GM19043 (cell line): ENCODE results near the gene MALAT1.
"Not testable (repeated sequence)": the region's sequence is repeated elsewhere in the genome, so short reads cannot be mapped to it uniquely, and the experiment has no call there.

Experiments
- ATAC-seq: cut with Tn5 transposase; IDR thresholded peaks from one replicate; pipeline ENCODE4 v1.9.1; 2021; ENCODE audit warnings: low read depth; ENCODE audit not compliant: unreplicated experiment

MALAT1 gene

DNA sequence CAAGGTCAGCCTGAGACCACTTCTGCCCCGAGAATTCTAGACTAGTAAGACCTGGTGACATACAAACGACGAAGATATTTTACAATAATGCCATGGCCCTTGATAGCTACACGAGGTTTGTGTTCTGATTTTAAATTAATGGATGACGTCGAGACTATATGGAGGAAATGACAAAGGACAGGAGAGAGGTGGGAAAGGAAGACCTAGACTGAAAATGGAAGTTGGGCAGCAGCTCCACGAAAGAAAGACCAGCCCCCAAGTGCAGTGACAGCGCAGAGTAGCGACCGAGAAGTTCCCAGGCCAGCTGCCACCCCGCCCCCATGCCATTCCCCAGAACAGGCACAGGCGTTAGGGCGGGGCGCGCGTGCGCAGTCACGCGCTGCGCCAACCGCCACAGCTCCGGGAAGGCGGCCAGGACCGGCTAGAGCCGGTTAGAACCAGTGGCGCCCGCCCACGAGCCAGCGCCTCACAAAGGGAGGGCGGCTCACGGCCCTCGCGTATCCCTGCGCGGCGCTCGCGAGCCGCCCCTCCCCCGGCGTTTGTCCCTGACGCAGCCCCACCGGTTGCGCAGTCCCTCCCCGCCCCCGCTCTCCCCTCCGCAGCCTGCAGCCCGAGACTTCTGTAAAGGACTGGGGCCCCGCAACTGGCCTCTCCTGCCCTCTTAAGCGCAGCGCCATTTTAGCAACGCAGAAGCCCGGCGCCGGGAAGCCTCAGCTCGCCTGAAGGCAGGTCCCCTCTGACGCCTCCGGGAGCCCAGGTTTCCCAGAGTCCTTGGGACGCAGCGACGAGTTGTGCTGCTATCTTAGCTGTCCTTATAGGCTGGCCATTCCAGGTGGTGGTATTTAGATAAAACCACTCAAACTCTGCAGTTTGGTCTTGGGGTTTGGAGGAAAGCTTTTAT, 1.5 kb upstream of the MALAT1 start:
- ATAC-seq: peak; percentile 66

DNA sequence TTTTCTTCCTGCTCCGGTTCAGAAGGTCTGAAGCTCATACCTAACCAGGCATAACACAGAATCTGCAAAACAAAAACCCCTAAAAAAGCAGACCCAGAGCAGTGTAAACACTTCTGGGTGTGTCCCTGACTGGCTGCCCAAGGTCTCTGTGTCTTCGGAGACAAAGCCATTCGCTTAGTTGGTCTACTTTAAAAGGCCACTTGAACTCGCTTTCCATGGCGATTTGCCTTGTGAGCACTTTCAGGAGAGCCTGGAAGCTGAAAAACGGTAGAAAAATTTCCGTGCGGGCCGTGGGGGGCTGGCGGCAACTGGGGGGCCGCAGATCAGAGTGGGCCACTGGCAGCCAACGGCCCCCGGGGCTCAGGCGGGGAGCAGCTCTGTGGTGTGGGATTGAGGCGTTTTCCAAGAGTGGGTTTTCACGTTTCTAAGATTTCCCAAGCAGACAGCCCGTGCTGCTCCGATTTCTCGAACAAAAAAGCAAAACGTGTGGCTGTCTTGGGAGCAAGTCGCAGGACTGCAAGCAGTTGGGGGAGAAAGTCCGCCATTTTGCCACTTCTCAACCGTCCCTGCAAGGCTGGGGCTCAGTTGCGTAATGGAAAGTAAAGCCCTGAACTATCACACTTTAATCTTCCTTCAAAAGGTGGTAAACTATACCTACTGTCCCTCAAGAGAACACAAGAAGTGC, 661 bp upstream of the MALAT1 start:
- no peak for ATAC-seq

DNA sequence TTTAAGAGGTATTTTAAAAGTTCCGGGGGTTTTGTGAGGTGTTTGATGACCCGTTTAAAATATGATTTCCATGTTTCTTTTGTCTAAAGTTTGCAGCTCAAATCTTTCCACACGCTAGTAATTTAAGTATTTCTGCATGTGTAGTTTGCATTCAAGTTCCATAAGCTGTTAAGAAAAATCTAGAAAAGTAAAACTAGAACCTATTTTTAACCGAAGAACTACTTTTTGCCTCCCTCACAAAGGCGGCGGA, 193 bp upstream of the MALAT1 start:
- no peak for ATAC-seq

DNA sequence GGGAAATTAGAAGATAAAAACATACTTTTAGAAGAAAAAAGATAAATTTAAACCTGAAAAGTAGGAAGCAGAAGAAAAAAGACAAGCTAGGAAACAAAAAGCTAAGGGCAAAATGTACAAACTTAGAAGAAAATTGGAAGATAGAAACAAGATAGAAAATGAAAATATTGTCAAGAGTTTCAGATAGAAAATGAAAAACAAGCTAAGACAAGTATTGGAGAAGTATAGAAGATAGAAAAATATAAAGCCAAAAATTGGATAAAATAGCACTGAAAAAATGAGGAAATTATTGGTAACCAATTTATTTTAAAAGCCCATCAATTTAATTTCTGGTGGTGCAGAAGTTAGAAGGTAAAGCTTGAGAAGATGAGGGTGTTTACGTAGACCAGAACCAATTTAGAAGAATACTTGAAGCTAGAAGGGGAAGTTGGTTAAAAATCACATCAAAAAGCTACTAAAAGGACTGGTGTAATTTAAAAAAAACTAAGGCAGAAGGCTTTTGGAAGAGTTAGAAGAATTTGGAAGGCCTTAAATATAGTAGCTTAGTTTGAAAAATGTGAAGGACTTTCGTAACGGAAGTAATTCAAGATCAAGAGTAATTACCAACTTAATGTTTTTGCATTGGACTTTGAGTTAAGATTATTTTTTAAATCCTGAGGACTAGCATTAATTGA, 1.0 kb downstream of the MALAT1 start:
- ATAC-seq: no peak

DNA sequence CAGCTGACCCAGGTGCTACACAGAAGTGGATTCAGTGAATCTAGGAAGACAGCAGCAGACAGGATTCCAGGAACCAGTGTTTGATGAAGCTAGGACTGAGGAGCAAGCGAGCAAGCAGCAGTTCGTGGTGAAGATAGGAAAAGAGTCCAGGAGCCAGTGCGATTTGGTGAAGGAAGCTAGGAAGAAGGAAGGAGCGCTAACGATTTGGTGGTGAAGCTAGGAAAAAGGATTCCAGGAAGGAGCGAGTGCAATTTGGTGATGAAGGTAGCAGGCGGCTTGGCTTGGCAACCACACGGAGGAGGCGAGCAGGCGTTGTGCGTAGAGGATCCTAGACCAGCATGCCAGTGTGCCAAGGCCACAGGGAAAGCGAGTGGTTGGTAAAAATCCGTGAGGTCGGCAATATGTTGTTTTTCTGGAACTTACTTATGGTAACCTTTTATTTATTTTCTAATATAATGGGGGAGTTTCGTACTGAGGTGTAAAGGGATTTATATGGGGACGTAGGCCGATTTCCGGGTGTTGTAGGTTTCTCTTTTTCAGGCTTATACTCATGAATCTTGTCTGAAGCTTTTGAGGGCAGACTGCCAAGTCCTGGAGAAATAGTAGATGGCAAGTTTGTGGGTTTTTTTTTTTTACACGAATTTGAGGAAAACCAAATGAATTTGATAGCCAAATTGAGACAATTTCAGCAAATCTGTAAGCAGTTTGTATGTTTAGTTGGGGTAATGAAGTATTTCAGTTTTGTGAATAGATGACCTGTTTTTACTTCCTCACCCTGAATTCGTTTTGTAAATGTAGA, 1.7 kb downstream of the MALAT1 start:
- ATAC-seq: no peak

DNA sequence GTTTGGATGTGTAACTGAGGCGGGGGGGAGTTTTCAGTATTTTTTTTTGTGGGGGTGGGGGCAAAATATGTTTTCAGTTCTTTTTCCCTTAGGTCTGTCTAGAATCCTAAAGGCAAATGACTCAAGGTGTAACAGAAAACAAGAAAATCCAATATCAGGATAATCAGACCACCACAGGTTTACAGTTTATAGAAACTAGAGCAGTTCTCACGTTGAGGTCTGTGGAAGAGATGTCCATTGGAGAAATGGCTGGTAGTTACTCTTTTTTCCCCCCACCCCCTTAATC, 2.3 kb downstream of the MALAT1 start:
- ATAC-seq: no peak

DNA sequence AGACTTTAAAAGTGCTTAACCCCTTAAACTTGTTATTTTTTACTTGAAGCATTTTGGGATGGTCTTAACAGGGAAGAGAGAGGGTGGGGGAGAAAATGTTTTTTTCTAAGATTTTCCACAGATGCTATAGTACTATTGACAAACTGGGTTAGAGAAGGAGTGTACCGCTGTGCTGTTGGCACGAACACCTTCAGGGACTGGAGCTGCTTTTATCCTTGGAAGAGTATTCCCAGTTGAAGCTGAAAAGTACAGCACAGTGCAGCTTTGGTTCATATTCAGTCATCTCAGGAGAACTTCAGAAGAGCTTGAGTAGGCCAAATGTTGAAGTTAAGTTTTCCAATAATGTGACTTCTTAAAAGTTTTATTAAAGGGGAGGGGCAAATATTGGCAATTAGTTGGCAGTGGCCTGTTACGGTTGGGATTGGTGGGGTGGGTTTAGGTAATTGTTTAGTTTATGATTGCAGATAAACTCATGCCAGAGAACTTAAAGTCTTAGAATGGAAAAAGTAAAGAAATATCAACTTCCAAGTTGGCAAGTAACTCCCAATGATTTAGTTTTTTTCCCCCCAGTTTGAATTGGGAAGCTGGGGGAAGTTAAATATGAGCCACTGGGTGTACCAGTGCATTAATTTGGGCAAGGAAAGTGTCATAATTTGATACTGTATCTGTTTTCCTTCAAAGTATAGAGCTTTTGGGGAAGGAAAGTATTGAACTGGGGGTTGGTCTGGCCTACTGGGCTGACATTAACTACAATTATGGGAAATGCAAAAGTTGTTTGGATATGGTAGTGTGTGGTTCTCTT, 2.8 kb downstream of the MALAT1 start:
- ATAC-seq: no peak

DNA sequence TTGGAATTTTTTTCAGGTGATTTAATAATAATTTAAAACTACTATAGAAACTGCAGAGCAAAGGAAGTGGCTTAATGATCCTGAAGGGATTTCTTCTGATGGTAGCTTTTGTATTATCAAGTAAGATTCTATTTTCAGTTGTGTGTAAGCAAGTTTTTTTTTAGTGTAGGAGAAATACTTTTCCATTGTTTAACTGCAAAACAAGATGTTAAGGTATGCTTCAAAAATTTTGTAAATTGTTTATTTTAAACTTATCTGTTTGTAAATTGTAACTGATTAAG, 3.4 kb downstream of the MALAT1 start:
- ATAC-seq: no peak

DNA sequence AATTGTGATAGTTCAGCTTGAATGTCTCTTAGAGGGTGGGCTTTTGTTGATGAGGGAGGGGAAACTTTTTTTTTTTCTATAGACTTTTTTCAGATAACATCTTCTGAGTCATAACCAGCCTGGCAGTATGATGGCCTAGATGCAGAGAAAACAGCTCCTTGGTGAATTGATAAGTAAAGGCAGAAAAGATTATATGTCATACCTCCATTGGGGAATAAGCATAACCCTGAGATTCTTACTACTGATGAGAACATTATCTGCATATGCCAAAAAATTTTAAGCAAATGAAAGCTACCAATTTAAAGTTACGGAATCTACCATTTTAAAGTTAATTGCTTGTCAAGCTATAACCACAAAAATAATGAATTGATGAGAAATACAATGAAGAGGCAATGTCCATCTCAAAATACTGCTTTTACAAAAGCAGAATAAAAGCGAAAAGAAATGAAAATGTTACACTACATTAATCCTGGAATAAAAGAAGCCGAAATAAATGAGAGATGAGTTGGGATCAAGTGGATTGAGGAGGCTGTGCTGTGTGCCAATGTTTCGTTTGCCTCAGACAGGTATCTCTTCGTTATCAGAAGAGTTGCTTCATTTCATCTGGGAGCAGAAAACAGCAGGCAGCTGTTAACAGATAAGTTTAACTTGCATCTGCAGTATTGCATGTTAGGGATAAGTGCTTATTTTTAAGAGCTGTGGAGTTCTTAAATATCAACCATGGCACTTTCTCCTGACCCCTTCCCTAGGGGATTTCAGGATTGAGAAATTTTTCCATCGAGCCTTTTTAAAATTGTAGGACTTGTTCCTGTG, 3.9 kb downstream of the MALAT1 start:
- no peak for ATAC-seq

DNA sequence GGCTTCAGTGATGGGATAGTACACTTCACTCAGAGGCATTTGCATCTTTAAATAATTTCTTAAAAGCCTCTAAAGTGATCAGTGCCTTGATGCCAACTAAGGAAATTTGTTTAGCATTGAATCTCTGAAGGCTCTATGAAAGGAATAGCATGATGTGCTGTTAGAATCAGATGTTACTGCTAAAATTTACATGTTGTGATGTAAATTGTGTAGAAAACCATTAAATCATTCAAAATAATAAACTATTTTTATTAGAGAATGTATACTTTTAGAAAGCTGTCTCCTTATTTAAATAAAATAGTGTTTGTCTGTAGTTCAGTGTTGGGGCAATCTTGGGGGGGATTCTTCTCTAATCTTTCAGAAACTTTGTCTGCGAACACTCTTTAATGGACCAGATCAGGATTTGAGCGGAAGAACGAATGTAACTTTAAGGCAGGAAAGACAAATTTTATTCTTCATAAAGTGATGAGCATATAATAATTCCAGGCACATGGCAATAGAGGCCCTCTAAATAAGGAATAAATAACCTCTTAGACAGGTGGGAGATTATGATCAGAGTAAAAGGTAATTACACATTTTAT, 4.6 kb downstream of the MALAT1 start:
- ATAC-seq: no peak

DNA sequence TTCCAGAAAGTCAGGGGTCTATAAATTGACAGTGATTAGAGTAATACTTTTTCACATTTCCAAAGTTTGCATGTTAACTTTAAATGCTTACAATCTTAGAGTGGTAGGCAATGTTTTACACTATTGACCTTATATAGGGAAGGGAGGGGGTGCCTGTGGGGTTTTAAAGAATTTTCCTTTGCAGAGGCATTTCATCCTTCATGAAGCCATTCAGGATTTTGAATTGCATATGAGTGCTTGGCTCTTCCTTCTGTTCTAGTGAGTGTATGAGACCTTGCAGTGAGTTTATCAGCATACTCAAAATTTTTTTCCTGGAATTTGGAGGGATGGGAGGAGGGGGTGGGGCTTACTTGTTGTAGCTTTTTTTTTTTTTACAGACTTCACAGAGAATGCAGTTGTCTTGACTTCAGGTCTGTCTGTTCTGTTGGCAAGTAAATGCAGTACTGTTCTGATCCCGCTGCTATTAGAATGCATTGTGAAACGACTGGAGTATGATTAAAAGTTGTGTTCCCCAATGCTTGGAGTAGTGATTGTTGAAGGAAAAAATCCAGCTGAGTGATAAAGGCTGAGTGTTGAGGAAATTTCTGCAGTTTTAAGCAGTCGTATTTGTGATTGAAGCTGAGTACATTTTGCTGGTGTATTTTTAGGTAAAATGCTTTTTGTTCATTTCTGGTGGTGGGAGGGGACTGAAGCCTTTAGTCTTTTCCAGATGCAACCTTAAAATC, 5.3 kb downstream of the MALAT1 start:
- no peak for ATAC-seq

DNA sequence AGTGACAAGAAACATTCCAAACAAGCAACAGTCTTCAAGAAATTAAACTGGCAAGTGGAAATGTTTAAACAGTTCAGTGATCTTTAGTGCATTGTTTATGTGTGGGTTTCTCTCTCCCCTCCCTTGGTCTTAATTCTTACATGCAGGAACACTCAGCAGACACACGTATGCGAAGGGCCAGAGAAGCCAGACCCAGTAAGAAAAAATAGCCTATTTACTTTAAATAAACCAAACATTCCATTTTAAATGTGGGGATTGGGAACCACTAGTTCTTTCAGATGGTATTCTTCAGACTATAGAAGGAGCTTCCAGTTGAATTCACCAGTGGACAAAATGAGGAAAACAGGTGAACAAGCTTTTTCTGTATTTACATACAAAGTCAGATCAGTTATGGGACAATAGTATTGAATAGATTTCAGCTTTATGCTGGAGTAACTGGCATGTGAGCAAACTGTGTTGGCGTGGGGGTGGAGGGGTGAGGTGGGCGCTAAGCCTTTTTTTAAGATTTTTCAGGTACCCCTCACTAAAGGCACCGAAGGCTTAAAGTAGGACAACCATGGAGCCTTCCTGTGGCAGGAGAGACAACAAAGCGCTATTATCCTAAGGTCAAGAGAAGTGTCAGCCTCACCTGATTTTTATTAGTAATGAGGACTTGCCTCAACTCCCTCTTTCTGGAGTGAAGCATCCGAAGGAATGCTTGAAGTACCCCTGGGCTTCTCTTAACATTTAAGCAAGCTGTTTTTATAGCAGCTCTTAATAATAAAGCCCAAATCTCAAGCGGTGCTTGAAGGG, 6.0 kb downstream of the MALAT1 start:
- no peak for ATAC-seq

DNA sequence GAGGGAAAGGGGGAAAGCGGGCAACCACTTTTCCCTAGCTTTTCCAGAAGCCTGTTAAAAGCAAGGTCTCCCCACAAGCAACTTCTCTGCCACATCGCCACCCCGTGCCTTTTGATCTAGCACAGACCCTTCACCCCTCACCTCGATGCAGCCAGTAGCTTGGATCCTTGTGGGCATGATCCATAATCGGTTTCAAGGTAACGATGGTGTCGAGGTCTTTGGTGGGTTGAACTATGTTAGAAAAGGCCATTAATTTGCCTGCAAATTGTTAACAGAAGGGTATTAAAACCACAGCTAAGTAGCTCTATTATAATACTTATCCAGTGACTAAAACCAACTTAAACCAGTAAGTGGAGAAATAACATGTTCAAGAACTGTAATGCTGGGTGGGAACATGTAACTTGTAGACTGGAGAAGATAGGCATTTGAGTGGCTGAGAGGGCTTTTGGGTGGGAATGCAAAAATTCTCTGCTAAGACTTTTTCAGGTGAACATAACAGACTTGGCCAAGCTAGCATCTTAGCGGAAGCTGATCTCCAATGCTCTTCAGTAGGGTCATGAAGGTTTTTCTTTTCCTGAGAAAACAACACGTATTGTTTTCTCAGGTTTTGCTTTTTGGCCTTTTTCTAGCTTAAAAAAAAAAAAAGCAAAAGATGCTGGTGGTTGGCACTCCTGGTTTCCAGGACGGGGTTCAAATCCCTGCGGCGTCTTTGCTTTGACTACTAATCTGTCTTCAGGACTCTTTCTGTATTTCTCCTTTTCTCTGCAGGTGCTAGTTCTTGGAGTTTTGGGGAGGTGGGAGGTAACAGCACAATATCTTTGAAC, 6.8 kb downstream of the MALAT1 start:
- ATAC-seq: no peak

DNA sequence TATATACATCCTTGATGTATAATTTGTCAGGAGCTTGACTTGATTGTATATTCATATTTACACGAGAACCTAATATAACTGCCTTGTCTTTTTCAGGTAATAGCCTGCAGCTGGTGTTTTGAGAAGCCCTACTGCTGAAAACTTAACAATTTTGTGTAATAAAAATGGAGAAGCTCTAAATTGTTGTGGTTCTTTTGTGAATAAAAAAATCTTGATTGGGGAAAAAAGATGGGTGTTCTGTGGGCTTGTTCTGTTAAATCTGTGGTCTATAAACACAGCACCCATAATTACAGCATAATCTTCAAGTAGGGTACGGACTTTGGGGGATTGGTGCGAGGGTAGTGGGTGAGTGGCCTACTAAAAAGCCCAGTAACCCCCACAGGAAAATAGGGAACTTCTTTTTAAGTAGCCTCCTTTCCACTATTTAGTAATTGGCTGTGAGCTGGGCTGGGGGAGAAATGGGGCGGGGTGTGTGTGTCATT, 7.5 kb downstream of the MALAT1 start:
- ATAC-seq: no peak

DNA sequence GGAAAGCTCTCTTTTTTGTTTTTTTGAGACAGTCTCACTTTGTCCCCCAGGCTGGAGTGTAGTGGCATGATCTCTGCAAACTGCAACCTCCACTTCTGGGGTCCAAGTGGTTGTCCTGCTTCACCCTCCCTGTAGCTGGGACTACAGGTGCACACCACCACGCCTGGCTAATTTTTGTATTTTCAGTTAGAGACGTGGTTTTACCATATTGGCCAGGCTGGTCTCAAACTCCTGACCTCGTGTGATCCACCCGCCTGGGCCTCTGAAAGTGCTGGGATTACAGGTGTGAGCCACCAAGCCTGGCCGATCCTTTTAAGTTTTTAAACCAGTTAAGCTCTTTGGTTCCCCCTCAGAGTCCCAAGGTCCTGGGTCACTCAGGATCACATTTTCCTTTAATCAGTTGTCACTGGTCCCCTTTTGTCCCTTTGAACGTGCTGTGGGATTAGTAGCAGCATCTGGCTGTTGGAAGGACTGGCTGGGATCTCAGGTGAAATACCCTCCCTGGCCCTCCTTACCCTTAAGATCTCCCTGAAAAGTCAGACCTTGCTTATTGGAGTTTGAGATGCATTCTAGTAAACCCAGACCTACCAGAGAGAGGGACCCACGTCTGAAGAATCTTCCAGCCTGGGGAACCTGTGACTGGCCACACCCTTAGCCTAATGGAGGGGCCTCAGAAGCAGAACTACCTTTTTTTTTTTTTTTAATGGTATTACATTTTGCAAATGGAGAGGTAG, 8.1 kb downstream of the MALAT1 start:
- no peak for ATAC-seq

DNA sequence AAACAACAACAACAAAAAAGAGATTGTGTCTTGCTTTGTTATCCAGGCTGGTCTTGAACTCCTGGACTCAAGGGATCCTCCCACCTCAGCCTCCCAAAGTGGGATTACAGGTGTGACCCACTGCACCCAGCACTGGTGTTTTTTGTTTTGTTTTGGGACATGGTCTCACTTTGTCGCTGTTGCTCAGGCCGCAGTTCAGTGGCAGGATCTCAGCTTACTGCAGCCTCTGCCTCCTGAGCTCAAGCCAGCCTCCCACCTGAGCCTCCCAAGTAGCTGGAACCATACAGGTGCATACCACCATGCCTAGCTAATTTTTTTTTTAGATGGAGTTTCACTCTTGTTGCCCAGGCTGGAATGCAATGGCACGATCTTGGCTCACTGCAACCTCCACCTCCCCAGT, 13.5 kb downstream of the MALAT1 start:
- not testable (repeated sequence) for ATAC-seq
